Dermis blood vessel endothelial cell (primary cell): ENCODE results near the gene KCNK16. TPM values are rescaled to one million over a fixed set of nuclear protein-coding genes. Genes with fewer than 3 reads are reported as not detected.
A peak's percentile ranks its signal among the peaks of the same experiment; 100 is the strongest.
"Not testable (repeated sequence)": the region's sequence is repeated elsewhere in the genome, so short reads cannot be mapped to it uniquely, and the experiment has no call there.

ENCODE experiments used
- DNase-seq: peaks from one replicate; pipeline ENCODE4 v3.0.0; 2010
- total RNA-seq: library from RNA; depleted of rRNA; stranded (reverse); fragments of >200 nt; gene quantifications from 2 replicates; pipeline ENCODE4 v1.2.3, GENCODE V29; 2014

KCNK16 gene
- total RNA-seq, 1 donor from 2014 or later: not detected

GRCh38 chr6:39309942-39310531, 12.5 kb downstream of the KCNK16 start:
- DNase-seq: peak; percentile 81

- DNase-seq: no peak
These were observed 15.0 kb downstream of the KCNK16 start for GRCh38 chr6:39307462-39307861.

GRCh38 chr6:39304951-39305350, 17.6 kb downstream of the KCNK16 start:
- DNase-seq: no peak

- no peak for DNase-seq
These were observed 18.9 kb downstream of the KCNK16 start for GRCh38 chr6:39303425-39304153.

GRCh38 chr6:39302669-39303424, 19.7 kb downstream of the KCNK16 start:
- DNase-seq: peak; percentile 81

- DNase-seq: no peak
These were observed 20.5 kb downstream of the KCNK16 start for GRCh38 chr6:39302011-39302410.

GRCh38 chr6:39301606-39302005, 20.9 kb downstream of the KCNK16 start:
- peak; percentile 18 for DNase-seq

- DNase-seq: no peak
These were observed 21.8 kb downstream of the KCNK16 start for GRCh38 chr6:39300739-39301138.

- DNase-seq: no peak
These were observed 24.4 kb downstream of the KCNK16 start for GRCh38 chr6:39298061-39298460.

GRCh38 chr6:39296745-39297640, 25.5 kb downstream of the KCNK16 start:
- DNase-seq: no peak

GRCh38 chr6:39295611-39296011, 26.9 kb downstream of the KCNK16 start:
- DNase-seq: no peak

GRCh38 chr6:39294899-39295298, 27.6 kb downstream of the KCNK16 start:
- no peak for DNase-seq

GRCh38 chr6:39294133-39294532, 28.4 kb downstream of the KCNK16 start:
- no peak for DNase-seq

GRCh38 chr6:39292637-39293036, 29.9 kb downstream of the KCNK16 start:
- no peak for DNase-seq

GRCh38 chr6:39289490-39289889, 33.0 kb downstream of the KCNK16 start:
- DNase-seq: no peak

GRCh38 chr6:39287601-39288000, 34.9 kb downstream of the KCNK16 start:
- DNase-seq: no peak

- DNase-seq: not testable (repeated sequence)
These were observed 35.9 kb downstream of the KCNK16 start for GRCh38 chr6:39286596-39286995.

GRCh38 chr6:39282774-39283173, 39.7 kb downstream of the KCNK16 start:
- no peak for DNase-seq

- DNase-seq: no peak
These were observed 41.1 kb downstream of the KCNK16 start for GRCh38 chr6:39281312-39281980.

- DNase-seq: peak; percentile 44
These were observed 42.2 kb downstream of the KCNK16 start for GRCh38 chr6:39280247-39280731.

GRCh38 chr6:39279539-39279938, 43.0 kb downstream of the KCNK16 start:
- DNase-seq: no peak
